C4-2B (cell line): ENCODE results near the gene BLACAT1.

Source experiments
- CTCF ChIP-seq: fragments of 450-650 bp; conservative IDR thresholded peaks from 2 replicates; pipeline ENCODE4 v1.5.1; 2017; ENCODE audit warnings: mild to moderate bottlenecking
- ZFX ChIP-seq: fragments of 450-650 bp; IDR thresholded peaks from 2 replicates; pipeline ENCODE4 v1.6.1; 2017

GRCh38 chr1:205452933-205453332 is 2.9 kb downstream of the BLACAT1 start:
- TF ChIP-seq CTCF (no peak), ZFX (no peak)
